Smooth muscle cell (in vitro differentiated cells): ENCODE data around the gene TMEM200B. TPM values are rescaled to one million over a fixed set of nuclear protein-coding genes. Genes with fewer than 3 reads are reported as not detected.

ENCODE experiments used
- DNase-seq: peaks from one replicate; lab custom pipeline; 2025; ENCODE audit not compliant: unreplicated experiment; lab: John Stamatoyannopoulos, UW
- H2AFZ ChIP-seq: fragments of 200-600 bp; sonication (generic); 2 replicates; pipeline ENCODE4 v1.6.0; 2016; ENCODE audit warnings: antibody characterized with exemption, low read depth, mild to moderate bottlenecking
- H3F3A ChIP-seq: fragments of 200-600 bp; sonication (generic); 2 replicates; pipeline ENCODE4 v1.6.0; 2017; ENCODE audit warnings: antibody characterized with exemption, low read depth
- H3K27ac ChIP-seq: fragments of 200-600 bp; sonication (generic); 2 replicates; pipeline ENCODE4 v1.5.1; 2016; ENCODE audit warnings: low read depth, mild to moderate bottlenecking
- H3K27me3 ChIP-seq: fragments of 200-600 bp; sonication (generic); 2 replicates; pipeline ENCODE4 v1.6.1; 2016; ENCODE audit warnings: low read depth, mild to moderate bottlenecking
- H3K36me3 ChIP-seq: fragments of 200-600 bp; sonication (generic); 2 replicates; pipeline ENCODE4 v1.5.1; 2016; ENCODE audit warnings: low read depth
- H3K4me1 ChIP-seq: fragments of 200-600 bp; sonication (generic); 2 replicates; pipeline ENCODE4 v1.5.1; 2016; ENCODE audit warnings: low read depth
- H3K4me2 ChIP-seq: fragments of 200-600 bp; sonication (generic); 2 replicates; pipeline ENCODE4 v1.6.0; 2016; ENCODE audit warnings: mild to moderate bottlenecking
- H3K4me3 ChIP-seq: fragments of 200-600 bp; sonication (generic); 2 replicates; pipeline ENCODE4 v1.5.1; 2016; ENCODE audit warnings: mild to moderate bottlenecking
- H3K79me2 ChIP-seq: fragments of 200-600 bp; sonication (generic); 2 replicates; pipeline ENCODE4 v1.6.0; 2016; ENCODE audit warnings: low read depth, mild to moderate bottlenecking
- H3K9ac ChIP-seq: fragments of 200-600 bp; sonication (generic); 2 replicates; pipeline ENCODE4 v1.6.0; 2016; ENCODE audit warnings: low read depth
- H3K9me3 ChIP-seq: fragments of 200-600 bp; sonication (generic); replicated peaks from 2 replicates; pipeline ENCODE4 v1.5.1; 2016; ENCODE audit warnings: low read depth
- H4K20me1 ChIP-seq: fragments of 200-600 bp; sonication (generic); 2 replicates; pipeline ENCODE4 v1.6.0; 2016; ENCODE audit warnings: low read depth
- WGBS: methylation state at CpG from one replicate; pipeline ENCODE4 v1.1.7; 2016; ENCODE audit warnings: low lambda C conversion rate; 5-methylcytosine and 5-hydroxymethylcytosine counted together
- polyA plus RNA-seq: library from polyadenylated mRNA; unstranded; fragments of >200 nt; fragmentation: Nextera tagmentation; extraction: Ambion mirVana; gene quantifications from 2 replicates; pipeline ENCODE4 v1.2.1, GENCODE V29; 2016
- total RNA-seq: library from RNA; depleted of rRNA; stranded (reverse); fragments of >200 nt; gene quantifications from 2 replicates; pipeline ENCODE4 v1.2.3, GENCODE V29; 2014
- TF ChIP-seq, protein P1 (sequence below): fragments of 200-600 bp; sonication (generic); IDR thresholded peaks from 2 replicates; pipeline ENCODE4 v1.5.1; 2017; ENCODE audit warnings: borderline replicate concordance, mild to moderate bottlenecking, antibody characterized with exemption; ENCODE audit not compliant: insufficient read depth, poor library complexity, severe bottlenecking

TMEM200B gene
- 20.5 and 23.8 TPM in 2 replicates for total RNA-seq
- polyA plus RNA-seq, result 32.3 and 33.2 TPM in 2 replicates

DNA sequence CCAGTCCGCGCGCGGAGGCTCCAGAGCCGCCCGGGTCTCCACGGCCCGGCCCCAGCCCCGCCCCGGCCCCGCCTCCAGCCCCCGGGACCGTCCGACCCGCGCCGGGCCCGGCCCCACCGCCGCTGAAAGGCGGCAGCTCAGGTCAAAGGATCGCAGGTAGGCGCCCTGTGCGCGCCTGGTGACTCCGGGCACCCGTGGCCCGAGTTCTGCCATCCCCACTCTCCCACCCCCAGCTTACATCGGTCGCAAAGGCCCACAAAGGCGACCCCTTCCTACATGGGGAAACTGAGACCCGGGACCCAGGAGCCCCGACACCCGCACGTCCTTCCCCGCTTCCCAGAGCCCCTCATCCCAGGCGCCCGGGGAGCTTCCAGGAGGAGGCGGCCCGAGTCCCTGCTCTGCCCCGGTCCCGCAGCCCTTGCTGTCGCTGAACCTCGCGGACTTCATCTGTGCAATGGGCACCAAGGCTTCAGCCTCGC, at the start of gene TMEM200B:
TMEM200B (minus strand) TSS at position 17 of the 479 bp plus-strand sequence. CDS start 2,075 bp downstream, outside the sequence.
- no peaks in the 10 kb centered on the region for H3K27me3 ChIP-seq
- peaks cover 17% of the 10 kb centered on the region for H3F3A ChIP-seq
- peaks cover 25% of the 10 kb centered on the region for H3K79me2 ChIP-seq
- H3K4me1 ChIP-seq, result no peaks in the 10 kb centered on the region
- H3K9ac ChIP-seq, result peak within 1 kb of the TSS; percentile 90
- WGBS, result 0% methylated on average over 31 of the region's 46 CpGs
- peak within 1 kb of the TSS; percentile 68 for H3K4me3 ChIP-seq
- peak within 1 kb of the TSS; percentile 89 for H3K4me2 ChIP-seq
- H3K9me3 ChIP-seq, result no peaks in the 10 kb centered on the region
- DNase-seq, result no peak
- peak within 1 kb of the TSS; percentile 87 for H3K27ac ChIP-seq
- no peaks in the 10 kb centered on the region for H3K36me3 ChIP-seq
- H2AFZ ChIP-seq, result peak within 1 kb of the TSS; percentile 76
- H4K20me1 ChIP-seq, result peaks cover 25% of the 10 kb centered on the region
- TF ChIP-seq, protein P1, sequence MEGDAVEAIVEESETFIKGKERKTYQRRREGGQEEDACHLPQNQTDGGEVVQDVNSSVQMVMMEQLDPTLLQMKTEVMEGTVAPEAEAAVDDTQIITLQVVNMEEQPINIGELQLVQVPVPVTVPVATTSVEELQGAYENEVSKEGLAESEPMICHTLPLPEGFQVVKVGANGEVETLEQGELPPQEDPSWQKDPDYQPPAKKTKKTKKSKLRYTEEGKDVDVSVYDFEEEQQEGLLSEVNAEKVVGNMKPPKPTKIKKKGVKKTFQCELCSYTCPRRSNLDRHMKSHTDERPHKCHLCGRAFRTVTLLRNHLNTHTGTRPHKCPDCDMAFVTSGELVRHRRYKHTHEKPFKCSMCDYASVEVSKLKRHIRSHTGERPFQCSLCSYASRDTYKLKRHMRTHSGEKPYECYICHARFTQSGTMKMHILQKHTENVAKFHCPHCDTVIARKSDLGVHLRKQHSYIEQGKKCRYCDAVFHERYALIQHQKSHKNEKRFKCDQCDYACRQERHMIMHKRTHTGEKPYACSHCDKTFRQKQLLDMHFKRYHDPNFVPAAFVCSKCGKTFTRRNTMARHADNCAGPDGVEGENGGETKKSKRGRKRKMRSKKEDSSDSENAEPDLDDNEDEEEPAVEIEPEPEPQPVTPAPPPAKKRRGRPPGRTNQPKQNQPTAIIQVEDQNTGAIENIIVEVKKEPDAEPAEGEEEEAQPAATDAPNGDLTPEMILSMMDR, result no peak

DNA sequence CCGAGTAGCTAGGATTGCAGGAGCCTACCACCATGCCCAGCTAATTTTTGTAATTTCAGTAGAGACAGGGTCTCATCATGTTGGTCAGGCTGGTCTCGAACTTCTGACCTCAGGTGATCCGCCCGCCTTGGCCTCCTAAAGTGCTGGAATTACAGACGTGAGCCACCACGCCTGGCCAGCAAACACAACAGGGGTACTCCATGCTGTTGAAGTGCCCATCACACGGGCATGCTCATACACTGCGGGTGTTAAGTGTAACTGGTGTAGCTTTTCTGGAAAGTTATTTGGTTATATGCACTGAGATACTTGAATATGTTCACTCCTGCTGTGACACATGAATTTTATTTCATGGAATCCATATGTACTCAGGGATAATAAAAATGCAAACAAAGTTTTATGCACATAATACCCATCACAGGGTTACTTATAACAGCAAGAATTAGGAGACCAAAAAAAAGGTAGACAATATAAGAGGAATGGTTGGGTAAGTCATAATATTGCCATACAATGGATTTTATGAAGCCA, 48.8 kb upstream of the TMEM200B start:
- H2AFZ ChIP-seq, result no peak overlapping the region
- no peak overlapping the region for H3K4me3 ChIP-seq
- H3K27ac ChIP-seq, result no peak overlapping the region
- no peak for DNase-seq
- no peak overlapping the region for H3K4me2 ChIP-seq
- H3K4me1 ChIP-seq, result peaks cover 24% of the 10 kb centered on the region
- 94% methylated on average over 8 of the region's 8 CpGs for WGBS
- TF ChIP-seq, protein P1, result no peak
- no peaks in the 10 kb centered on the region for H3K27me3 ChIP-seq
- no peaks in the 10 kb centered on the region for H3K36me3 ChIP-seq
- H3F3A ChIP-seq, result peaks cover 10% of the 10 kb centered on the region
- H3K9me3 ChIP-seq, result no peaks in the 10 kb centered on the region
- H3K9ac ChIP-seq, result no peak overlapping the region
- peaks cover 98% of the 10 kb centered on the region for H4K20me1 ChIP-seq
- H3K79me2 ChIP-seq, result peaks cover 98% of the 10 kb centered on the region

DNA sequence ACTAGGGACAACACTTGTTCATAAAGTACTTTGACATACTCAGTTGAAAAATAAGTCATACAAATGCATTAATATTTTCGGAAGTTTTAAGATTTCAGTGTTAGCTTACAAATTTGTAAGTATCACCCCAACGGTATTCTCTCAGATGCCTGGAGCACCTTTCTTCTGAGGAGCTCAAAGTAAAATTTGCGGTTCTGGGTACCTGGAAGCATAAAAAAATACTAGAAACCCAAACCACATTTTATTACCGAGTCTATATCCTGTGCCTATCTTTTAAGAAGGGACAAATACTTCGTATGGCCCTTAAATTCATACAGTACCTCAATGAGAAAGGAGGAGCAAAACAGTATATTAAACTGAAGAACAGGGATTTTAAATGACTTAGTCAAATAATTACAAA, 47.8 kb upstream of the TMEM200B start:
- H4K20me1 ChIP-seq, result peaks cover 98% of the 10 kb centered on the region
- H3K36me3 ChIP-seq, result no peaks in the 10 kb centered on the region
- 93% methylated on average over 5 of the region's 5 CpGs for WGBS

More for the DNA sequence above, 47.8 kb upstream of the TMEM200B start:
- Histone ChIP-seq H3K4me2 (peak overlapping the region; percentile 48), H2AFZ (no peak overlapping the region), H3K27me3 (no peaks in the 10 kb centered on the region), H3K27ac (peak overlapping the region; percentile 60), H3K4me3 (no peak overlapping the region), H3K9ac (no peak overlapping the region), H3K4me1 (peaks cover 26% of the 10 kb centered on the region), H3K9me3 (no peaks in the 10 kb centered on the region), H3K79me2 (peaks cover 98% of the 10 kb centered on the region), H3F3A (peaks cover 17% of the 10 kb centered on the region)
- DNase-seq, result no peak
- TF ChIP-seq, protein P1, result no peak
